Subcutaneous adipose tissue (tissue), 4 donors: ENCODE measurements around the gene ATG5. TPM values are rescaled to one million over a fixed set of nuclear protein-coding genes. Genes with fewer than 3 reads are reported as not detected.

Experiments used
- CTCF ChIP-seq: fragments of 450-650 bp; IDR thresholded peaks from one replicate; pipeline ENCODE4 v1.5.1; 2016; ENCODE audit warnings: low read depth, mild to moderate bottlenecking, control low read depth, antibody characterized with exemption, moderate library complexity
- total RNA-seq, 4 donors: library from RNA; depleted of rRNA; stranded (reverse); fragments of >200 nt; gene quantifications; one replicate each; pipeline ENCODE4 v1.1.0, GENCODE V29; 2016

Gene ATG5
- total RNA-seq, 4 donors from 2014 or later = 35.6 to 43.3 (median 38.2) TPM

DNA sequence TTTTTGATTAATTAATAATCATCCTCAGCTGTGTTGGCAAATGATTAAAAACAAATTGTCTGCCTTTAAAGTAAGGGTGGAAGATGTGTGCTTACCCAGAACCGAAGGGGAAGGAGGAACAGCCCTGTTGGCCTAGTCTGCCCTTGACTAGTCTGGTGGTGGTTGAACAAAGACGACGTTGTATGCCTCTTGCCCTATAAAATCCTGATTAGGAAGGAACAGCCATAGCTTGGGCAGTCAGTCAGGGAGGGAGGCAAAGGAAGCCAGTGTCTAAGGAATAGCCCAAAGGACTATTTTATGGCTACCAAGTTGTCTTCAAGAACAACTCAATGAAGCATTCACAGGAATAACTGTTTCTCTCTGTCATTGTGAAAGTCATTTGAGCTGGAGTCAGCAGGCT, 168.7 kb downstream of the ATG5 start:
- TF ChIP-seq CTCF = no peak

- TF ChIP-seq CTCF = no peak
Measured at GRCh38 chr6:106156413-106156812, 169.1 kb downstream of the ATG5 start.

GRCh38 chr6:106155219-106155830, 170.2 kb downstream of the ATG5 start:
- TF ChIP-seq CTCF = no peak

GRCh38 chr6:106154326-106154725, 171.2 kb downstream of the ATG5 start:
- no peak for TF ChIP-seq CTCF

DNA sequence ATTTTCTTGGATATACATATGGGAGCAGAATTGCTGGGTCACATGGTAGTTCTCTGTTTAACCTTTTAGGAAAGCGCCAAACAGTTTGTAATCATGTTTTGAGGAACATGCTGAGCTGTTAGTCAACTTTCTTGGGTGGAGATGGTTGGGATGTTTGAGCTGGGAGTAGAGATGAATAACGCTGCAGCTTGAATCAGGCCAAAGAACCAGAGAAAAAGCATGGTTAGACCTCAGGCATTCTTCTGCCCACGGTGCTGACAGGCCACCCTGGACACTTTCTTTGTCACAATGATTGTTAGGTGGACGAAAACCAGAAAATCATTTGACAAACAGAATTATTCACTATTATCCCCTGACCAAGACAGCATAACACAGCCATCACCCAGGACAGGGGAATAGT, 172.6 kb downstream of the ATG5 start:
- no peak for TF ChIP-seq CTCF

GRCh38 chr6:106149472-106150069, 176.0 kb downstream of the ATG5 start:
- TF ChIP-seq CTCF = no peak

DNA sequence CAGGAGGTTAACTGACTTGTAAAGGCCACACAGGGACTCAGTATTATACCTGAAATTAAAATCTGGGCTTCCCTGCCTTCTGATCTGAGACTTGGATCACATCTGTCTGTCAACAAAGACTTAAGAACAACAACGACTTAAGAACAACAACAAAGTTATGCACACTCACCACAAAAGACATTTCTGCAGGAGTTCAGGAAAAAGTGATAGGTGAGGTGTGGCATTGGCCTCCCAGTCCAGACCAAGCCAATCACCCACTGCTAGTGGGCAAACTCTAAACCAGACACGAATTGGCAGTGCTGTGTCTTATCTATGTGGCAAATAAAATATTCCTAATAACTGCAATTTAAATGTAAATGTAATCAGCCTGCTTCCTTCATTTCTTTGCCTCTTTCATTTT, 178.1 kb downstream of the ATG5 start:
- TF ChIP-seq CTCF = no peak
